ENCODE results near the gene CALCR.

DNA sequence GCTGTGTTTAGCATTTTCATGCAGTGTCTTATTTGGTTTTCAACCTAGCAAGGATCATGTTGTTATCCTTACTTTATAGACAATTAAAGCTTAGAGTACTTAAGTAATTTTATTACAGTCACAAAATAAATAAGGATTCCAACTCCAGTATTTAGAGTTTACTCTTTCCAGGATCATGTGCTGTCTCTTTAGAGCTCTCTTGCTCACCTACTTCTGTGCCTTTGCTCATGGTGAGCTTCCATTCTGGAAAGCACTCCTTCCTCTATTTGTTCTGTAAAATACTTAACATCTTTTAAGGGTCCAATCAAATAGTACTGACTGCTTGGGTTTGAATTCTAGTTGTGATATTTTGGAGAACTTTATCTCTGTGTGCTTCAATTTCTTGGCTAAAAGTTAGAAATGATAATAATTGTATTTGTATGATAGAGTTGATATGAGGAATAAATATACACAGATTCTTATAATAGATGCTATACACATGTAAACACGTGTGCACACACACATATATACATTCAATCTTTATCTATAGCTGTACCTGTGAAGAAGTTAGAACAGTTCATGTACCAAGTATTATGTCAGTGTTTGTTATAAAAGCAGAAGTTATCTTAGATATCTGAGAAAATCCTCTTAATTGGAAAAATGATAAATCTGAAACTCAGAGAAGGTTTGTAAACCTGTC is 18.2 kb upstream of the CALCR start:
- TF ChIP-seq, protein P1, sequence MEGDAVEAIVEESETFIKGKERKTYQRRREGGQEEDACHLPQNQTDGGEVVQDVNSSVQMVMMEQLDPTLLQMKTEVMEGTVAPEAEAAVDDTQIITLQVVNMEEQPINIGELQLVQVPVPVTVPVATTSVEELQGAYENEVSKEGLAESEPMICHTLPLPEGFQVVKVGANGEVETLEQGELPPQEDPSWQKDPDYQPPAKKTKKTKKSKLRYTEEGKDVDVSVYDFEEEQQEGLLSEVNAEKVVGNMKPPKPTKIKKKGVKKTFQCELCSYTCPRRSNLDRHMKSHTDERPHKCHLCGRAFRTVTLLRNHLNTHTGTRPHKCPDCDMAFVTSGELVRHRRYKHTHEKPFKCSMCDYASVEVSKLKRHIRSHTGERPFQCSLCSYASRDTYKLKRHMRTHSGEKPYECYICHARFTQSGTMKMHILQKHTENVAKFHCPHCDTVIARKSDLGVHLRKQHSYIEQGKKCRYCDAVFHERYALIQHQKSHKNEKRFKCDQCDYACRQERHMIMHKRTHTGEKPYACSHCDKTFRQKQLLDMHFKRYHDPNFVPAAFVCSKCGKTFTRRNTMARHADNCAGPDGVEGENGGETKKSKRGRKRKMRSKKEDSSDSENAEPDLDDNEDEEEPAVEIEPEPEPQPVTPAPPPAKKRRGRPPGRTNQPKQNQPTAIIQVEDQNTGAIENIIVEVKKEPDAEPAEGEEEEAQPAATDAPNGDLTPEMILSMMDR (IDR thresholded peaks at IDR 0.05) = no peak
- TF ChIP-seq EZH2 (IDR thresholded peaks at IDR 0.05; ENCODE audit: borderline replicate concordance, insufficient read depth, low read depth, low read length, poor library complexity, severe bottlenecking) = no peak
